ENCODE data around the gene SMIM29. TPM values are rescaled to one million over a fixed set of nuclear protein-coding genes. Genes with fewer than 3 reads are reported as not detected.

Gene SMIM29
- total RNA-seq, 1 donor from 2014 or later: 19.0 TPM

GRCh38 chr6:34225551-34225950 is 23.3 kb downstream of the SMIM29 start:
- H3K27ac Mint-ChIP-seq (ENCODE audit: unreplicated experiment): no peak overlapping the region
- no peaks in the 10 kb centered on the region for H3K9me3 Mint-ChIP-seq (ENCODE audit: low read depth)
- peaks cover 13% of the 10 kb centered on the region for H3K4me1 Mint-ChIP-seq (ENCODE audit: low read depth)

GRCh38 chr6:34223956-34224940 is 24.6 kb downstream of the SMIM29 start:
- Mint-ChIP-seq H3K9me3 (ENCODE audit: low read depth) (no peaks in the 10 kb centered on the region), H3K27me3 (ENCODE audit: low read depth) (no peaks in the 10 kb centered on the region), H3K4me3 (ENCODE audit: unreplicated experiment) (peak overlapping the region; percentile 75), H3K27ac (ENCODE audit: unreplicated experiment) (peak overlapping the region; percentile 89), H3K36me3 (ENCODE audit: low read depth) (no peaks in the 10 kb centered on the region), H3K4me1 (ENCODE audit: low read depth) (peaks cover 13% of the 10 kb centered on the region)
- no peak for DNase-seq (ENCODE audit: low spot score)
- no peak for TF ChIP-seq CTCF (IDR thresholded peaks at IDR 0.05)

More at GRCh38 chr6:34225551-34225950, 23.3 kb downstream of the SMIM29 start:
- no peak for TF ChIP-seq CTCF (IDR thresholded peaks at IDR 0.05)
- Mint-ChIP-seq H3K36me3 (ENCODE audit: low read depth) (no peaks in the 10 kb centered on the region), H3K4me3 (ENCODE audit: unreplicated experiment) (no peak overlapping the region), H3K27me3 (ENCODE audit: low read depth) (no peaks in the 10 kb centered on the region)
- DNase-seq (ENCODE audit: low spot score): no peak

GRCh38 chr6:34223381-34223955 is 25.3 kb downstream of the SMIM29 start:
- DNase-seq (ENCODE audit: low spot score): no peak
- peak overlapping the region; percentile 89 for H3K27ac Mint-ChIP-seq (ENCODE audit: unreplicated experiment)
- H3K9me3 Mint-ChIP-seq (ENCODE audit: low read depth): no peaks in the 10 kb centered on the region
- no peak for TF ChIP-seq CTCF (IDR thresholded peaks at IDR 0.05)
- peaks cover 13% of the 10 kb centered on the region for H3K4me1 Mint-ChIP-seq (ENCODE audit: low read depth)
- H3K4me3 Mint-ChIP-seq (ENCODE audit: unreplicated experiment): peak overlapping the region; percentile 75
- H3K36me3 Mint-ChIP-seq (ENCODE audit: low read depth): no peaks in the 10 kb centered on the region
- no peaks in the 10 kb centered on the region for H3K27me3 Mint-ChIP-seq (ENCODE audit: low read depth)

GRCh38 chr6:34218691-34219090 is 30.1 kb downstream of the SMIM29 start:
- TF ChIP-seq CTCF (IDR thresholded peaks at IDR 0.05): no peak
- no peaks in the 10 kb centered on the region for H3K9me3 Mint-ChIP-seq (ENCODE audit: low read depth)
- no peak overlapping the region for H3K27ac Mint-ChIP-seq (ENCODE audit: unreplicated experiment)
- H3K27me3 Mint-ChIP-seq (ENCODE audit: low read depth): no peaks in the 10 kb centered on the region
- H3K4me3 Mint-ChIP-seq (ENCODE audit: unreplicated experiment): no peak overlapping the region
- H3K4me1 Mint-ChIP-seq (ENCODE audit: low read depth): peaks cover 8% of the 10 kb centered on the region
- H3K36me3 Mint-ChIP-seq (ENCODE audit: low read depth): no peaks in the 10 kb centered on the region
- DNase-seq (ENCODE audit: low spot score): no peak

- no peaks in the 10 kb centered on the region for H3K36me3 Mint-ChIP-seq (ENCODE audit: low read depth)
- H3K27me3 Mint-ChIP-seq (ENCODE audit: low read depth): no peaks in the 10 kb centered on the region
- H3K4me3 Mint-ChIP-seq (ENCODE audit: unreplicated experiment): no peak overlapping the region
- no peak overlapping the region for H3K27ac Mint-ChIP-seq (ENCODE audit: unreplicated experiment)
- DNase-seq (ENCODE audit: low spot score): no peak
- no peaks in the 10 kb centered on the region for H3K4me1 Mint-ChIP-seq (ENCODE audit: low read depth)
- no peak for TF ChIP-seq CTCF (IDR thresholded peaks at IDR 0.05)
- no peaks in the 10 kb centered on the region for H3K9me3 Mint-ChIP-seq (ENCODE audit: low read depth)
Observed at GRCh38 chr6:34213772-34214171, 35.0 kb downstream of the SMIM29 start.
